ENCODE data around the gene ADCK1.
"Not testable (repeated sequence)": the region's sequence is repeated elsewhere in the genome, so short reads cannot be mapped to it uniquely, and the experiment has no call there.

ADCK1 gene

DNA sequence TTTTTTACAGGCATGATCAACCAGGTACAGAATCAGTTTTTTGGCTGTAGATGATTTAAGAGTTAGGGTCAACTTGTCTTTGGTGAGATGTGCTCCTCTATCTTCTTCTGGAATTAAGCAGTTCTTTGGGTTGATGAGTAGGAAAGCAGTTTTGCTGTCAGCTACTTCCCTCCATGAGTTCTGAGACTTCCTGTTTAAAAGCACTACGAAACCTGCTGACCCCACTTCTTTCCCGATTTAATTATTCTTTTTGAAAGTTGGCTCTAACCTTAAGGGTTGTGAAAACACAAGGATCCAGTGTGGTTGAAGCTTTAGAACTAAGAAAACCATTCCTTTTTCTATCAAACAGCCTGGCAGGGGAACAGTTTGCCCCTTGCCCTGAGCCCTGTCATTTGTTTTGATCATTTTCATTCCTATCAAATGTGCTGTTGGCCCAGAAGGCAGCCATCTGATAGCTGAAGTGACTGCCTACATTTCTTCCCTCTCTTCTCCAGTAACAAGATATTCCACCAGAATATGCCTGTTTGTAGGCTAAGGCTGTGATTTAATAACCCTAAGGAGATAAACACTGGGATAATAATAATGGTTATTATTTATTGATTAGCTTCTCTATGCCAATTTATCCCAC, 31.4 kb upstream of the ADCK1 start:
- not testable (repeated sequence) for H3K79me2 ChIP-seq (ENCODE audit: low read length); H3K9ac ChIP-seq (ENCODE audit: low read length)

GRCh38 chr14:77773966-77774365, 25.9 kb upstream of the ADCK1 start:
- H3K4me1 ChIP-seq (ENCODE audit: low read length); H3K27ac ChIP-seq (ENCODE audit: low read length); H3K4me3 ChIP-seq (ENCODE audit: low read length); H2AFZ ChIP-seq (ENCODE audit: low read depth, low read length); H3K9me3 ChIP-seq (ENCODE audit: insufficient read depth, low read length); H3K9ac ChIP-seq (ENCODE audit: low read length); H3K79me2 ChIP-seq (ENCODE audit: low read length); H3K4me2 ChIP-seq (ENCODE audit: low read length); H3K27me3 ChIP-seq (ENCODE audit: low read depth, low read length); H3K36me3 ChIP-seq (replicated peaks; ENCODE audit: low read depth, low read length); H4K20me1 ChIP-seq (ENCODE audit: insufficient read depth, low read length): not testable (repeated sequence)

More for the DNA sequence above, 31.4 kb upstream of the ADCK1 start:
- H3K36me3 ChIP-seq (replicated peaks; ENCODE audit: low read depth, low read length); H3K9me3 ChIP-seq (ENCODE audit: insufficient read depth, low read length); H3K4me3 ChIP-seq (ENCODE audit: low read length); H3K27ac ChIP-seq (ENCODE audit: low read length); H4K20me1 ChIP-seq (ENCODE audit: insufficient read depth, low read length); H3K4me1 ChIP-seq (ENCODE audit: low read length); H2AFZ ChIP-seq (ENCODE audit: low read depth, low read length); H3K27me3 ChIP-seq (ENCODE audit: low read depth, low read length): not testable (repeated sequence)
- peak overlapping the region; percentile 30; the same call in 1 of the 2 replicates for H3K4me2 ChIP-seq (ENCODE audit: low read length)

GRCh38 chr14:77782202-77782601, 17.7 kb upstream of the ADCK1 start:
- H3K9me3 ChIP-seq (ENCODE audit: insufficient read depth, low read length): no peaks in the 10 kb centered on the region
- H3K4me3 ChIP-seq (ENCODE audit: low read length): peak overlapping the region; percentile 72
- H3K4me1 ChIP-seq (ENCODE audit: low read length): peaks cover 17% of the 10 kb centered on the region
- no peak overlapping the region for H2AFZ ChIP-seq (ENCODE audit: low read depth, low read length)
- TF ChIP-seq EZH2phosphoT487 (IDR thresholded peaks at IDR 0.05; ENCODE audit: low read depth): no peak
- TF ChIP-seq, protein P1, sequence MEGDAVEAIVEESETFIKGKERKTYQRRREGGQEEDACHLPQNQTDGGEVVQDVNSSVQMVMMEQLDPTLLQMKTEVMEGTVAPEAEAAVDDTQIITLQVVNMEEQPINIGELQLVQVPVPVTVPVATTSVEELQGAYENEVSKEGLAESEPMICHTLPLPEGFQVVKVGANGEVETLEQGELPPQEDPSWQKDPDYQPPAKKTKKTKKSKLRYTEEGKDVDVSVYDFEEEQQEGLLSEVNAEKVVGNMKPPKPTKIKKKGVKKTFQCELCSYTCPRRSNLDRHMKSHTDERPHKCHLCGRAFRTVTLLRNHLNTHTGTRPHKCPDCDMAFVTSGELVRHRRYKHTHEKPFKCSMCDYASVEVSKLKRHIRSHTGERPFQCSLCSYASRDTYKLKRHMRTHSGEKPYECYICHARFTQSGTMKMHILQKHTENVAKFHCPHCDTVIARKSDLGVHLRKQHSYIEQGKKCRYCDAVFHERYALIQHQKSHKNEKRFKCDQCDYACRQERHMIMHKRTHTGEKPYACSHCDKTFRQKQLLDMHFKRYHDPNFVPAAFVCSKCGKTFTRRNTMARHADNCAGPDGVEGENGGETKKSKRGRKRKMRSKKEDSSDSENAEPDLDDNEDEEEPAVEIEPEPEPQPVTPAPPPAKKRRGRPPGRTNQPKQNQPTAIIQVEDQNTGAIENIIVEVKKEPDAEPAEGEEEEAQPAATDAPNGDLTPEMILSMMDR (IDR thresholded peaks at IDR 0.05; ENCODE audit: low read depth, low read length): no peak
- no peaks in the 10 kb centered on the region for H4K20me1 ChIP-seq (ENCODE audit: insufficient read depth, low read length)
- H3K27ac ChIP-seq (ENCODE audit: low read length): peak overlapping the region; percentile 58; the same call in 1 of the 2 replicates
- H3K9ac ChIP-seq (ENCODE audit: low read length): peak overlapping the region; percentile 67; the same call in 1 of the 2 replicates
- no peaks in the 10 kb centered on the region for H3K79me2 ChIP-seq (ENCODE audit: low read length)
- H3K27me3 ChIP-seq (ENCODE audit: low read depth, low read length): no peaks in the 10 kb centered on the region
- H3K36me3 ChIP-seq (replicated peaks; ENCODE audit: low read depth, low read length): no peaks in the 10 kb centered on the region
- H3K4me2 ChIP-seq (ENCODE audit: low read length): peak overlapping the region; percentile 79

GRCh38 chr14:77786148-77786547, 13.8 kb upstream of the ADCK1 start:
- no peaks in the 10 kb centered on the region for H3K27me3 ChIP-seq (ENCODE audit: low read depth, low read length)
- no peak for TF ChIP-seq EZH2phosphoT487 (IDR thresholded peaks at IDR 0.05; ENCODE audit: low read depth)
- TF ChIP-seq, protein P1 (IDR thresholded peaks at IDR 0.05; ENCODE audit: low read depth, low read length): no peak
- peaks cover 15% of the 10 kb centered on the region for H3K4me1 ChIP-seq (ENCODE audit: low read length)
- no peak overlapping the region for H3K4me2 ChIP-seq (ENCODE audit: low read length)
- H3K27ac ChIP-seq (ENCODE audit: low read length): no peak overlapping the region
- H3K36me3 ChIP-seq (replicated peaks; ENCODE audit: low read depth, low read length): no peaks in the 10 kb centered on the region
- H2AFZ ChIP-seq (ENCODE audit: low read depth, low read length): no peak overlapping the region
- no peak overlapping the region for H3K4me3 ChIP-seq (ENCODE audit: low read length)
- no peaks in the 10 kb centered on the region for H3K9me3 ChIP-seq (ENCODE audit: insufficient read depth, low read length)
- no peaks in the 10 kb centered on the region for H3K79me2 ChIP-seq (ENCODE audit: low read length)
- H3K9ac ChIP-seq (ENCODE audit: low read length): no peak overlapping the region
- no peaks in the 10 kb centered on the region for H4K20me1 ChIP-seq (ENCODE audit: insufficient read depth, low read length)

GRCh38 chr14:77790566-77791224, 9.2 kb upstream of the ADCK1 start:
- H3K4me2 ChIP-seq (ENCODE audit: low read length): no peak overlapping the region
- H3K79me2 ChIP-seq (ENCODE audit: low read length): no peaks in the 10 kb centered on the region
- H3K4me3 ChIP-seq (ENCODE audit: low read length): no peak overlapping the region
- no peaks in the 10 kb centered on the region for H3K36me3 ChIP-seq (replicated peaks; ENCODE audit: low read depth, low read length)
- H2AFZ ChIP-seq (ENCODE audit: low read depth, low read length): peak overlapping the region; percentile 74; the same call in 1 of the 2 replicates
- H3K27me3 ChIP-seq (ENCODE audit: low read depth, low read length): no peaks in the 10 kb centered on the region
- TF ChIP-seq, protein P1 (IDR thresholded peaks at IDR 0.05; ENCODE audit: low read depth, low read length): no peak
- no peak for TF ChIP-seq EZH2phosphoT487 (IDR thresholded peaks at IDR 0.05; ENCODE audit: low read depth)
- no peak overlapping the region for H3K9ac ChIP-seq (ENCODE audit: low read length)
- H3K9me3 ChIP-seq (ENCODE audit: insufficient read depth, low read length): no peaks in the 10 kb centered on the region
- H4K20me1 ChIP-seq (ENCODE audit: insufficient read depth, low read length): no peaks in the 10 kb centered on the region
- no peak overlapping the region for H3K27ac ChIP-seq (ENCODE audit: low read length)
- H3K4me1 ChIP-seq (ENCODE audit: low read length): no peaks in the 10 kb centered on the region

Data from OCI-LY3 (cell line).